ENCODE data around the gene ARL6IP4. TPM values are rescaled to one million over a fixed set of nuclear protein-coding genes. Genes with fewer than 3 reads are reported as not detected.

Gene ARL6IP4
- total RNA-seq, 1 experiment from 2014 or later: 133 TPM

DNA sequence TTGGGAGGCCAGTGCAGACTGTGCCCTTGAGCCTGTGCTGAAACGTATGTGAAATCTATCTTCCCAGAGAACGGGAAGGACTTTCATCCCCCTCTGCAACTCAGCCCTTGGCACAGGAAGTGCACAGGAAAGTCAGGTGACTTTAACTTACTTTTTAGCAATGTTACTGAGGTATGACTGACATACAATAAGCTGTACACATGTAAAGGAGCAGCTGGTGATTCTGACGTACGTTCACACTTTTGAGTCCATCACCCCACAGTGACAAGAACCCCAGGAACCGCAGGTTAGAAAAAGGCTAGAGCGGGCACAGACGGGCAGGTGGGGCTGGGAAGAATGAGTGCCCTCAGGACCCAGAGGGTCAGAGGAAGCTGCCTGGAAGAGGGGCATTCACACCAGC lies 48.0 kb downstream of the ARL6IP4 start (continued):
- TF ChIP-seq ZBTB43 (CRISPR knock-in tag; IDR thresholded peaks at IDR 0.05) (no peak), TCF7 (CRISPR knock-in tag; IDR thresholded peaks at IDR 0.05; ENCODE audit: low read depth) (no peak), JUN (CRISPR knock-in tag; IDR thresholded peaks at IDR 0.05) (no peak), MYBL2 (CRISPR knock-in tag; IDR thresholded peaks at IDR 0.05) (no peak), TEAD4 (CRISPR knock-in tag; IDR thresholded peaks at IDR 0.05) (no peak), CTCF (IDR thresholded peaks at IDR 0.05) (no peak), ELF4 (CRISPR knock-in tag; IDR thresholded peaks at IDR 0.05; ENCODE audit: low read depth) (no peak), AFF4 (CRISPR knock-in tag; IDR thresholded peaks at IDR 0.05; ENCODE audit: borderline replicate concordance) (no peak)
- TF ChIP-seq, protein P1, sequence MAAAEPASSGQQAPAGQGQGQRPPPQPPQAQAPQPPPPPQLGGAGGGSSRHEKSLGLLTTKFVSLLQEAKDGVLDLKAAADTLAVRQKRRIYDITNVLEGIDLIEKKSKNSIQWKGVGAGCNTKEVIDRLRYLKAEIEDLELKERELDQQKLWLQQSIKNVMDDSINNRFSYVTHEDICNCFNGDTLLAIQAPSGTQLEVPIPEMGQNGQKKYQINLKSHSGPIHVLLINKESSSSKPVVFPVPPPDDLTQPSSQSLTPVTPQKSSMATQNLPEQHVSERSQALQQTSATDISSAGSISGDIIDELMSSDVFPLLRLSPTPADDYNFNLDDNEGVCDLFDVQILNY (CRISPR knock-in tag; IDR thresholded peaks at IDR 0.05): no peak

- ChIA-PET CTCF (no interaction called here), POLR2A (no interaction called here)
- H3K27ac Mint-ChIP-seq: no peak overlapping the region
- TF ChIP-seq, protein P2, sequence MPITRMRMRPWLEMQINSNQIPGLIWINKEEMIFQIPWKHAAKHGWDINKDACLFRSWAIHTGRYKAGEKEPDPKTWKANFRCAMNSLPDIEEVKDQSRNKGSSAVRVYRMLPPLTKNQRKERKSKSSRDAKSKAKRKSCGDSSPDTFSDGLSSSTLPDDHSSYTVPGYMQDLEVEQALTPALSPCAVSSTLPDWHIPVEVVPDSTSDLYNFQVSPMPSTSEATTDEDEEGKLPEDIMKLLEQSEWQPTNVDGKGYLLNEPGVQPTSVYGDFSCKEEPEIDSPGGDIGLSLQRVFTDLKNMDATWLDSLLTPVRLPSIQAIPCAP (CRISPR knock-in tag; IDR thresholded peaks at IDR 0.05): no peak
- TF ChIP-seq ZNF232 (CRISPR knock-in tag; IDR thresholded peaks at IDR 0.05): no peak
- TF ChIP-seq, protein P3, sequence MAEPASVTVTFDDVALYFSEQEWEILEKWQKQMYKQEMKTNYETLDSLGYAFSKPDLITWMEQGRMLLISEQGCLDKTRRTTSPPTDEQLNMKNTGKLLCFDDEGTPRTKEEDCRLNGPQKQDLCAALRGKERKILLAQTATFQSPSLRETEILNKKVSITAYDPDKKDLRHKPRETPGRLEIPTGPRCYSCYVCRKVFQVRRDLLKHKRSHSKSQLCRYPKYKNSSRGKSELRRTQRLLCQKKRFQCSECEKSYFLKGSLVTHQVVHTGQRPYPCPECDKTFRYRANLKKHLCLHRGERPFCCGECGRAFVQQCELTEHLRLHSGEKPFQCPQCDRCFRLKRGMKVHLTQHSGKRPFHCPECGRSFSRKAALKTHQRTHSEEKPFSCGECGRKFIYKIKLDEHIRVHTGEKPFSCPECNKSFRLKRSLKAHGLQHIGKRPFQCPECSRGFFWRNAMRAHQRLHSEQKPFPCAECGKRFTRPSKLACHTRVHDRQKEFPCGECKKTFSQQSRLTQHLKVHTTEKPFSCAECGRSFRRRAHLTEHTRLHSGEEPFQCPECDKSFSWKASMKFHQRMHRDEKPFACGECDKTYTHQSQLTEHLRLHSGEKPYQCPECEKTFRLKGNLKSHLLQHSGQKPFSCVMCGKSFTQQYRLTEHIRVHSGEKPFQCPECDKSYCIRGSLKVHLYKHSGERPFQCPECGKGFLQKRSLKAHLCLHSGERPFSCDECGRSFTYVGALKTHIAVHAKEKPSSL (CRISPR knock-in tag; conservative IDR thresholded peaks at IDR 0.05): no peak
- TF ChIP-seq SMAD3 (CRISPR knock-in tag; IDR thresholded peaks at IDR 0.05; ENCODE audit: borderline replicate concordance): no peak
- no peak for TF ChIP-seq SOX15 (CRISPR knock-in tag; IDR thresholded peaks at IDR 0.05)
- no peak for TF ChIP-seq ESRRA (CRISPR knock-in tag; IDR thresholded peaks at IDR 0.05; ENCODE audit: borderline replicate concordance)
- no peak for TF ChIP-seq CTCF (IDR thresholded peaks at IDR 0.05)
- TF ChIP-seq HMGA2 (CRISPR knock-in tag; IDR thresholded peaks at IDR 0.05): no peak
- no peak for TF ChIP-seq ZNF396 (CRISPR knock-in tag; IDR thresholded peaks at IDR 0.05; ENCODE audit: borderline replicate concordance)
- TF ChIP-seq, protein P4, sequence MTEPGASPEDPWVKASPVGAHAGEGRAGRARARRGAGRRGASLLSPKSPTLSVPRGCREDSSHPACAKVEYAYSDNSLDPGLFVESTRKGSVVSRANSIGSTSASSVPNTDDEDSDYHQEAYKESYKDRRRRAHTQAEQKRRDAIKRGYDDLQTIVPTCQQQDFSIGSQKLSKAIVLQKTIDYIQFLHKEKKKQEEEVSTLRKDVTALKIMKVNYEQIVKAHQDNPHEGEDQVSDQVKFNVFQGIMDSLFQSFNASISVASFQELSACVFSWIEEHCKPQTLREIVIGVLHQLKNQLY (CRISPR knock-in tag; IDR thresholded peaks at IDR 0.05): no peak
- no peak for TF ChIP-seq CBFB (CRISPR knock-in tag; IDR thresholded peaks at IDR 0.05; ENCODE audit: low read depth)
Observed at GRCh38 chr12:123029550-123029949, 49.1 kb downstream of the ARL6IP4 start.

More at GRCh38 chr12:123029550-123029949, 49.1 kb downstream of the ARL6IP4 start:
- Mint-ChIP-seq H3K4me1 (peaks cover 9% of the 10 kb centered on the region; the same call in 1 of the 2 replicates), H3K4me3 (no peak overlapping the region), H3K36me3 (no peaks in the 10 kb centered on the region), H3K9me3 (no peaks in the 10 kb centered on the region), H3K27me3 (ENCODE audit: low read depth) (no peaks in the 10 kb centered on the region)
- ATAC-seq (no peak), DNase-seq (ENCODE audit: low spot score) (no peak)

Measured in WTC11 (cell line).